ENCODE measurements around the gene KRTAP10-12.
"Not testable (repeated sequence)": the region's sequence is repeated elsewhere in the genome, so short reads cannot be mapped to it uniquely, and the experiment has no call there.

KRTAP10-12 gene

DNA sequence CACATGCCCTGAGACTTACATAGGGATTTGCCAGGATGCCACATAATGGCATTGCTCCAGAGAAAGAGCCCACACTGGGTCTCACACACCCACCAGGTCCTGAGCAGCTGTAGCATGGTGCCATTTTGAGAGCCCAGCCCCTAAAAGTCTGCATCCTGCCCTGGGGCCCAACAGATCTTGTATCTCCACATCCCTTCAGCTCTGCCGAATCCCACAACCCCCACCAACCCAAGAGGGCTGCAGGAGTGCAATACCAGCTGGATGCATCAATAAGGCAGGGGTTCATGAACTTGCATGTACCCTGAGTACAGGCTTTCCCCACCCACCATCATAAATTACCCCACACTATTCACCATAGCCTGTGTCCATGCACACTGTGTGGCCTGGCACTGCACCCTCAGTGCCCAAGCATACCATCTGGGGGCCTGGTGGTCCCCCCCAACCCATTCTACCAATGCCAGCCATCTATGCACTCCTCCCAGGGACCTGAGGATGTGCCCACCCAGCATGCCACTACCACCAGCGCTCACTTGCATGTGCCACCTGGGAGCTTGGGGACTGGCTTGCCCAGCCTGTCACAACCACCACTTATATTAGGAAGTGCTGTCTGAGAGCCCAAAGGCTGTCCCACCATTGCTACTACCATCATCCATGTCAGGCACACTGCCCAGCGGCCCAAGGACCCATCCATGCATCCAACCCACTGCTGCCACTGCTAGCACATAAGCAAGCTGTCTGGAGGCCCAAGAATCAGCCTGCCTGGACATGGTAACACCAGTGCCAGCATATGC lies 26.1 kb upstream of the KRTAP10-12 start:
- DNase-seq, result no peak

DNA sequence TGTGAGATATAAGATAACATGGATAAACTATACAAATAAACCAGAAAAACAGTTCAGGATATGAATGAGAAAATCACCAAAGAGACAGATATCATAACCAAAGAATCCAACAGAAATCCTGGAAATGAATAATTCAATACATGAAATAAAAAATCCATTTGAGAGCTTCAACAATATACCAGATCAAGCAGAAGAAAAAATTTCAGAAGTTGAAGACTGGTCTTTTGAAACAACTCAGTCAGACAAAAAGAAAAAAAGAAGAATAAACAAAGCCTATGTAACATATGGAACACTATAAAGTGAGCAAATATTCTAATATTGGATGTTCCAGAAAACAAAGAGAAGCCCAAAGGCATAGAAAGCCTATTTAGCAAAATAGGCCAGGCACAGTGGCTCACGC lies 25.1 kb upstream of the KRTAP10-12 start:
- DNase-seq, result no peak

DNA sequence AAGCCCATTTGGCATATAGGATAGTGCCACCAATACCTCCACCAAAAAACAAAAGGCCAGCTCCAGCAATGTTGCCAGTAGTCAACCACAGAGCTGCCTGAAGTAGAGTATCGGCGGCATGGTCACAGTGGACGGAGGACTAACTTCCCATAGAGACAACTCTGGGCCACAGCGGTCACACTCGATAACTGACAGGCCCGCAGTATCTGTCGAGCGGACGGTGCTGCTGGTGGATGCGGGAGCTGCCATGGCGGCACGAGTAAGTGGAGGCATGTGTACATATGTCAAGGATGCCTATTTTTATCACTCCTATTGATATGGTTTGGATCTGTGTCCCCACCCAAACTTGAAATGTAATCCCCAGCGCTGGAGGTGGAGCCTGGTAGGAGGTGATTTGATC lies 19.1 kb upstream of the KRTAP10-12 start:
- DNase-seq, result no peak

- no peak for DNase-seq
These were observed 15.8 kb upstream of the KRTAP10-12 start for GRCh38 chr21:44681152-44681551.

DNA sequence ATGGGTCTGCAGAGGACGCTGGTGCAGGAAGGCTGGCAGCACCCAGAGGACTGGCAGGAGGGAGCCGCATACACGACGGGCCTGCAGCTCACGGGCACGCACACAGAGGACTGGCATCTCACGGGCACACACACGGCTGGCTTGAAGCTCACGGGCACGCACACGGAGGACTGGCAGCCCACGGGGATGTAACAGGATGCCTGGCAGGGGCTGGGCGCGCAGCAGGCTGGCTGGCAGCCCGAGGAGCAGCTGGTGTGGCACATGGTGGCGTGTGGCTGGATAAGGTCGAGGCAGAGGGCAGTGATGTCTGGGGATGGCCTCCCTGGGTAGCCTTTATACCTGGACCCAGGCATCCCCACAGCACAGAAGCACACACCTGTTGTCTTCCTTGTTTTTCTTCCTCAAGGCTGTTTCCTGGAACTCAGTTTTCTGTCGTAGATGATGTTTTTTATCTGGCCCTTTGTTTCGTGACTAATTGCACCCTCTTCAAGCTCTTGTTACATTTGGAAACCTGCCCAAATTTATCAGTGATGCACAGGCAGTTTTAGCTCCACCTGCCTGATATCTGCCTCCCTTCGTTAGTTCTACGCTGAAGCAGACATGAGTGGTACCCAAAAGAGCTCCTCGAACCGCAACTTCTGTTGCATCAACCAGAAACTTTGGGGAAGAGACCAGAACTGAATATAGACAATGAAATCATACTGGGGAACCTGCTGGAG lies 15.0 kb upstream of the KRTAP10-12 start, which contains the start of gene KRTAP12-1:
Gene KRTAP12-1, minus strand, starts transcription at position 303 of the 719 bp plus-strand sequence. Its CDS starts 40 bp downstream, at position 263.
- no peak for DNase-seq

GRCh38 chr21:44682580-44683151 lies 14.3 kb upstream of the KRTAP10-12 start:
- no peak for DNase-seq

- no peak for DNase-seq
These were observed 12.9 kb upstream of the KRTAP10-12 start for GRCh38 chr21:44684077-44684476.

DNA sequence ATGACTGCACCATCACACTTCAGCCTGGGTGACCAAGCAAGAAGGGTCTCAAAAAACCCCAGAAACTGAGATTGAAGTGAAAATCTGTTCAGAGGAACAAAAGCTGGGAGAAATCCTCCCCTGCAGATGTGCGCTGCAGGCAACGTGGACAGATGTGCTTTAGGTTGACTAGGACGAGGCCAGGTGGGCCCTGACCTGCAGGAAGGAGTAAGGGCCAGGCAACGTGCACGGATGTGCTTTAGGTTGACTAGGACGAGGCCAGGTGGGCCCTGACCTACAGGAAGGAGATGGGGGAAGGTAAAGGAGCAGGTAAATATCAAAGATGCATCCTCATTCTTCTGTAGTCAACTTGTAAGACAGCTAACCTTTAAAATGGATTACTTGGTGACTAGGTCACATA lies 12.5 kb upstream of the KRTAP10-12 start:
- no peak for DNase-seq

GRCh38 chr21:44685050-44685449 lies 11.9 kb upstream of the KRTAP10-12 start:
- DNase-seq, result not testable (repeated sequence)

- no peak for DNase-seq
These were observed 10.8 kb upstream of the KRTAP10-12 start for GRCh38 chr21:44686000-44686781.

DNA sequence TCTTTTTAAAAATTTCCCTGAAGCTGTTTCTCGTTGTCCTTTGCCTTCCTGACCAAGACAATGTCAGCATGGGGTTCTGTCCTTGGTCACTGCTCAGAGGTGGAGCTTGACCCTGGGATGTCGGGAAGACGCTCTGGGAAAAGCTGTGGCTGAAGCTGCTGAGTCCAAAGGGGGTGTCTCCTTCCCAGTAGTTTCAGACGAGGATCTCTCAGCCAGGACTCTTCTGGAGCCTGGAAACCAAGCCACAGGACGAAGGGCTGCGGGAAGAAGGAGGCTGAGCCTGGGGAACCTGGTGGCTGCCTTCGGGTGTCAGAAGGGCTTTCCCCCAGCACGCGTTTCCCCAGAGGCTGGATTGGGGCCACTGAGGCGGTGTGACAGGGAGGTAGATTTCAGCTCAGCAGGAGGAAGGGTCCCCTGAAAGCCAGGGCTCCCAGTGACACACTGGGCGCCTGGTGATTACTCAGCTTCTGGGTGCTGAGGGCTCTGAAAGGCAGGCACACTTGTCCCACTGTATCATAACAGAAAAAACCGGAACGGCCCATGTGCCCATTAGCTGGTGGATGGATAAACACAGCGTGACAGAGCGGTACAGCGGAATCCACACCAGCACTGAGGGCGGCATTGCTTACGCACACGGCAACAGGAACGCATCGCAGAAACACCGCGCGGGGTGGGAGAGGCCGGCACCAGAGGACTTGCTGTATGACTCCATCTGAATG lies 10.0 kb upstream of the KRTAP10-12 start:
- no peak for DNase-seq

- DNase-seq, result no peak
These were observed 9.3 kb upstream of the KRTAP10-12 start for GRCh38 chr21:44687671-44688070.

GRCh38 chr21:44689740-44690139 lies 7.2 kb upstream of the KRTAP10-12 start:
- DNase-seq, result not testable (repeated sequence)

GRCh38 chr21:44691686-44692085 lies 5.3 kb upstream of the KRTAP10-12 start:
- DNase-seq, result no peak

GRCh38 chr21:44692798-44693512 lies 4.0 kb upstream of the KRTAP10-12 start:
- DNase-seq, result no peak

GRCh38 chr21:44694776-44695175 lies 2.2 kb upstream of the KRTAP10-12 start:
- no peak for DNase-seq

DNA sequence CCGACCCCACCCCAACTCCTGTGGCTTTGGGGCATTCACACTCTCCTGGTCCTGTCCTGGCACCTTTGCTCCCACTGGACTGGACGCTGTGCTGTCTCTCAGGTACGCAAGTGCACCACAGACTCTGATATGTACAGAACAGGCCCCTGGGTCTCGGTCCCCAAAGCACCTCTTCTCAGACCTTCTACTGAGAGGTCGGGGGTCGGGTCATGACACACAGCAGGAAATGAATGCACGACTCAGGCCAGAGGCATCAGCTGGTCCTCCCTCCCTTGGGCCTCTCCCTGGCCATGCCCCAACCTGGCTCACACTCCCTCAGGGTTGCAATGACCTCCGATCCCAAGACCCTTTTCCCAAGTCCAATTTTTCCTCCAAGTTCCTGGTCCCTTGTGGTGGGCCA lies 1.8 kb upstream of the KRTAP10-12 start:
- no peak for DNase-seq

DNA sequence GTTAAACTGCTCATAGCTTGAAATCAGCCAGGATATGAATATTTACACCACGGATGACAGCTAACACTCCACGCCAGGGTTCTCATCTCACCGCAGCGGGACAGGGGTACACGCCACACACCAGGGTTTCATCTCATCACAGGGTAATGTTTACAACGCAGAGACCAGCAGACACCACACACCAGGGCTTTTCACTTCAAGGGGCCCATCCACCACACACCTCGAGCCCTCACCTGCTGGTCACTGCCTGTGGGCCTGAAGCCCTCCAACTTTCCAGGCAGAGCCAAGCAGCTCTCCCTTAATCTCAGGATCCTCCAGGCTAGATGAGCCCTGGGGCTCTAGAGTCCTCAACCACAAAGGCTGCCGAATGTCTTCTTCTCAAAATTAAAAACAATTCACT lies 1.3 kb upstream of the KRTAP10-12 start:
- no peak for DNase-seq

DNA sequence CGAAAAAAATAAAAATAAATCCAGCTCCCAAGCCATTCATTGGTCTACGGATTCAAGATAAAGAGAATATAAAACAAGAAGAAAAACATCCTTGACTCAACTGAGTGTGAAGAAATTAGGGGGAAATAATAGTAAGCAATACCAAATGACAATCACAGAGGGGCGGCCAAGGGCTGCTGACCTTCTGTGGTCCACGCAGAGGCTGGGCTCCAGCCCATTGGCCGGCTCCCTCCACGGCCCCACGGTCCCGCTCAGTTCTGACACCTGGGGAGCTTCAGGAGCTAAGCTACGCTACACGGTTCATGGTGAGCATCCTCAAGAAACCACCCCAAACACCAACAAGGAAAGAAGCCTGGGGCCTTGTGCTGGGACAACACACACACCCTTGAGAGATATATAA lies 400 bp upstream of the KRTAP10-12 start:
- no peak for DNase-seq

DNA sequence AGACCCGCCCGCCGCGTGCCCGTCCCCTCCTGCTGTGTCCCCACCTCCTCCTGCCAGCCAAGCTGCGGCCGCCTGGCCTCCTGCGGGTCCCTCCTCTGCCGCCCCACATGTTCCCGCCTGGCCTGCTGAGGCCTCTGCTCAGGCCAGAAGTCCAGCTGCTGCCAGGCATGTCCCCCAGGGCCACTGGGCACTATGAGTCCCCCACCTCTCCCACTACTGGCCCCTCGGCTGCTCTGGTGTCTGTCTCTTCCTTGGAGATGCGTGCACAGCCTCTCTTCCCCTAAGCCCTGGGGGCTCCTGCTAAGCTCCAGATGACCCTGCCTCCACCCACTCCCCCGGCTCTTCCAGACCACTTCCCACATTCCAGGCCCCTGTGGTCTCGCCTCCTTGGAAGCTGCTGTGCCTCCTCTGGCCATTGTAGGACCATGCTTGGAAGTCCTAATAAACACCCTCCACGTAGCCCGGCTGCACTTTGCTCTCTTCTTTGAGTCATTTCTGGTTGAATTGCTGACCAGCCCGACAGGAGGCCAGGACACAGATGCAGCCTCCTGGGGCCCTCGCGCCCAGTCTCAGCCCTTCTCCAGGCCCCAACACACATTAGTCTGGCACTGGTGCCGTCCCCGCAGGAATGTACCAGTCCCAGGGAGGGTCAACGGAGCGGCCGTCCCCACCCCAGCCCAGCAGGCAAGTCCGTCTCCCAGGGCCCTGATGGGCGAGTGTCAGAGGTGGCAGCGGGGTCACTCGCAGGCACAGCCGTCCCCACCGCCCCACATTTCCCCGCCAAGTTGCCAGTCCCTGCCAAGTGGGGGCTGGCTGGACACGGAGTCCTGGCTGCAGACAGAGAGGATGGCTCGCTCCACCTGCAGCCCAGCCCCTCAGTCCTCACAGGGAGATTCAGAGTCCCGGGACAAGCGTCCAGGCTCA lies 1.1 kb downstream of the KRTAP10-12 start:
- DNase-seq, result no peak

Measured in GOT3 (cell line).